GM12865 (cell line): ENCODE data around the gene TRIM10.

Experiments used
- DNase-seq: peaks from one replicate; pipeline ENCODE4 v3.0.0; 2010; ENCODE audit warnings: low read depth
- H3K4me3 ChIP-seq: 2 replicates; pipeline ENCODE4 v1.5.1; 2011; ENCODE audit warnings: mild to moderate bottlenecking, low read depth, low read length, control low read depth
- CTCF ChIP-seq: IDR thresholded peaks from 2 replicates; pipeline ENCODE4 v1.5.1; 2011; ENCODE audit warnings: low read length, control low read depth, low read depth, inconsistent platforms; ENCODE audit not compliant: insufficient read depth; ENCODE audit errors: missing control alignments

The TRIM10 gene

GRCh38 chr6:30113003-30113759, 47.8 kb downstream of the TRIM10 start, which contains the start of gene TRIM31:
TSS of gene TRIM31 (minus strand) at chr6:30113090. CDS start at chr6:30112805, 285 bp downstream.
- H3K4me3 ChIP-seq = no peak within 1 kb of the TSS
- DNase-seq = peak; percentile 73
- TF ChIP-seq CTCF = no peak

- H3K4me3 ChIP-seq = no peak overlapping the region
- no peak for TF ChIP-seq CTCF
- no peak for DNase-seq
Observed at GRCh38 chr6:30112402-30112994, 48.5 kb downstream of the TRIM10 start.

GRCh38 chr6:30111266-30111856, 49.6 kb downstream of the TRIM10 start:
- TF ChIP-seq CTCF = no peak
- DNase-seq = no peak
- no peak overlapping the region for H3K4me3 ChIP-seq

GRCh38 chr6:30104661-30105060, 56.4 kb downstream of the TRIM10 start:
- no peak overlapping the region for H3K4me3 ChIP-seq
- TF ChIP-seq CTCF = no peak
- DNase-seq = no peak

- no peak for TF ChIP-seq CTCF
- no peak overlapping the region for H3K4me3 ChIP-seq
- DNase-seq = no peak
Observed at GRCh38 chr6:30103872-30104179, 57.2 kb downstream of the TRIM10 start.

GRCh38 chr6:30102970-30103871, 57.8 kb downstream of the TRIM10 start:
- peak; percentile 98 for TF ChIP-seq CTCF
- peak; percentile 91 for DNase-seq
- peak overlapping the region; percentile 33 for H3K4me3 ChIP-seq
